OCI-LY3 (cell line): ENCODE results near the gene PLK1.

Experiments
- EZH2phosphoT487 ChIP-seq: fragments of 200-600 bp; shearing (Covaris generic); IDR thresholded peaks from 2 replicates; pipeline ENCODE4 v1.6.1; 2018; ENCODE audit warnings: antibody characterized with exemption, mixed run types, low read depth
- TF ChIP-seq, protein P1 (sequence below): fragments of 200-600, 300-600 bp; sonication (generic); IDR thresholded peaks from 2 replicates; pipeline ENCODE4 v1.5.1; 2014; ENCODE audit warnings: antibody characterized with exemption, low read length, low read depth

DNA sequence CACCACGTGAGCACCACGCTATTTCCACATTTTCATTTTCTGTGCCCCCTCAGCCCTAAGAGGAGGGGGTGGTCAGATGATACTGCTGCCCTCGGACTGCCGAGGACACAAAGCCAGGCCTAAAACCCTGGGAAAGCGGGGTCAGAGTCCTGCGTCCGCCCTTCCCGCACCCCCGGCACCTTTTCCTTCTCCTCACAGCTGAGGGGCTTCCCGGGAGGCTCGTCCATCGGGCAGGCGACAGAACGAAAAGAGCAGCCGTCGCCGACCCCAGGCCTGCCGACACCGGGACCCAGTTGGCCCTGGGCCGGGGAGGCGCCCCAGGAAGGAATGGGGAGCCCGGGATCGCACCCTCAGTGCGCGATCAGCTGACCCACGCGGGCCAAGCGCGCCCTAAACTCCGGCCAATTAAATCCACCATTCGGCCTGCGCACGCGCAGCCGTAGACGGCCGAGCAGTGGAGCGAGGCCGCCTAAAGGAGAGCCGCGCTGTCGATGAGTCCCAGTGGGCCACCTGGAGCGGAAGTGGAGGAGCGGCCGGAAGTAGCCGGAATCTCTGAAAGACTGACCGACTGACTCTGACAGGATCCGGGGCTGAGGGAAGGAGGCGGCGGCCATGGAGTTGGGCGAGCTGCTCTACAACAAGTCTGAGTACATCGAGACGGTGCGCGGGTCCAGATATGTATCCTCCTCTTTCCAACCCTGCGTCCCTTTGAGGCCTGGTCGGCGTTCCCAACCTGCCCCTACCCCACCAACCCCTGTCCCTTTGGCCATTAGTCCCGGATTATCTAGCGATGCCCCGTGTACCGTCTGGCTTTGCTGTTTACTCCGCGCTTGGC, 37.5 kb upstream of the PLK1 start, which contains the start of the genes DCTN5 and PALB2:
- TF ChIP-seq, protein P1, sequence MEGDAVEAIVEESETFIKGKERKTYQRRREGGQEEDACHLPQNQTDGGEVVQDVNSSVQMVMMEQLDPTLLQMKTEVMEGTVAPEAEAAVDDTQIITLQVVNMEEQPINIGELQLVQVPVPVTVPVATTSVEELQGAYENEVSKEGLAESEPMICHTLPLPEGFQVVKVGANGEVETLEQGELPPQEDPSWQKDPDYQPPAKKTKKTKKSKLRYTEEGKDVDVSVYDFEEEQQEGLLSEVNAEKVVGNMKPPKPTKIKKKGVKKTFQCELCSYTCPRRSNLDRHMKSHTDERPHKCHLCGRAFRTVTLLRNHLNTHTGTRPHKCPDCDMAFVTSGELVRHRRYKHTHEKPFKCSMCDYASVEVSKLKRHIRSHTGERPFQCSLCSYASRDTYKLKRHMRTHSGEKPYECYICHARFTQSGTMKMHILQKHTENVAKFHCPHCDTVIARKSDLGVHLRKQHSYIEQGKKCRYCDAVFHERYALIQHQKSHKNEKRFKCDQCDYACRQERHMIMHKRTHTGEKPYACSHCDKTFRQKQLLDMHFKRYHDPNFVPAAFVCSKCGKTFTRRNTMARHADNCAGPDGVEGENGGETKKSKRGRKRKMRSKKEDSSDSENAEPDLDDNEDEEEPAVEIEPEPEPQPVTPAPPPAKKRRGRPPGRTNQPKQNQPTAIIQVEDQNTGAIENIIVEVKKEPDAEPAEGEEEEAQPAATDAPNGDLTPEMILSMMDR = no peak
- TF ChIP-seq EZH2phosphoT487 = no peak
